OCI-LY1 (cell line): ENCODE data around the gene IVL.

Experiments
- CTCF ChIP-seq: fragments of 200-600 bp; sonication (generic), shearing (Covaris generic); IDR thresholded peaks from 2 replicates; pipeline ENCODE4 v1.5.1; 2017; ENCODE audit warnings: mild to moderate bottlenecking, antibody characterized with exemption, low read length, moderate library complexity, mixed read lengths
- EZH2 ChIP-seq: fragments of 200-600 bp; sonication (generic), shearing (Covaris generic); IDR thresholded peaks from 2 replicates; pipeline ENCODE4 v1.8.0; 2017; ENCODE audit warnings: borderline replicate concordance, mixed run types, mild to moderate bottlenecking, antibody characterized with exemption, low read length, moderate library complexity, mixed read lengths

- no peak for TF ChIP-seq EZH2
- no peak for TF ChIP-seq CTCF
These were observed 46.1 kb downstream of the IVL start for GRCh38 chr1:152954436-152954835.
